Spleen (tissue), 11 donors: ENCODE results near the gene CPA5. TPM values are rescaled to one million over a fixed set of nuclear protein-coding genes. Genes with fewer than 3 reads are reported as not detected.

Experiments
- DNase-seq: peaks from one replicate; pipeline ENCODE4 v3.0.0-alpha.2; 2020
- H3K27ac ChIP-seq, 8 donors: fragments of 200-600 bp; sonication (generic) in 7 of 8; 1 replicate in 4 of 8; 2 replicates in 4 of 8; pipeline versions ENCODE4 v1.5.0 to v1.8.0; 2016 to 2021; ENCODE audit warnings: inconsistent platforms in 4 of 8, mild to moderate bottlenecking in 4 of 8, moderate library complexity in 1 of 8
- H3K27me3 ChIP-seq, 7 donors: fragments of 200-600 bp; sonication (generic) in 6 of 7; replicated peaks in 1 of 7; 1 replicate in 4 of 7; 2 replicates in 3 of 7; pipeline versions ENCODE4 v1.5.0 to v1.8.0; 2016 to 2021; ENCODE audit warnings: inconsistent platforms in 3 of 7, mild to moderate bottlenecking in 1 of 7
- H3K36me3 ChIP-seq, 6 donors: fragments of 200-600 bp; sonication (generic) in 5 of 6; 1 replicate in 4 of 6; 2 replicates in 2 of 6; pipeline versions ENCODE4 v1.5.0 to v1.8.0; 2016 to 2021; ENCODE audit warnings: inconsistent platforms in 2 of 6
- H3K4me1 ChIP-seq, 6 donors: fragments of 200-600 bp; sonication (generic) in 5 of 6; 1 replicate in 3 of 6; 2 replicates in 3 of 6; pipeline versions ENCODE4 v1.5.0 to v1.8.0; 2016 to 2021; ENCODE audit warnings: inconsistent platforms in 3 of 6
- H3K4me3 ChIP-seq, 8 donors: fragments of 200-600 bp; sonication (generic) in 7 of 8; 1 replicate in 4 of 8; 2 replicates in 4 of 8; pipeline versions ENCODE4 v1.5.0 to v1.8.0; 2016 to 2021; ENCODE audit warnings: inconsistent platforms in 4 of 8, mild to moderate bottlenecking in 4 of 8, moderate library complexity in 2 of 8
- H3K9me3 ChIP-seq, 8 donors: fragments of 200-600 bp; sonication (generic) in 7 of 8; 1 replicate in 4 of 8; 2 replicates in 4 of 8; pipeline versions ENCODE4 v1.5.0 to v1.8.0; 2016 to 2021; ENCODE audit warnings: inconsistent platforms in 4 of 8
- POLR2A ChIP-seq, 3 donors: fragments of 450-650 bp; IDR thresholded peaks; one replicate each; pipeline ENCODE4 v1.5.1; 2017; ENCODE audit warnings: antibody characterized with exemption in 3 of 3, mild to moderate bottlenecking in 1 of 3
- POLR2AphosphoS5 ChIP-seq, 3 donors: sonication (generic); formaldehyde crosslinking; IDR thresholded peaks; one replicate each; pipeline ENCODE4 v1.5.1; 2017; ENCODE audit warnings: antibody characterized with exemption in 3 of 3
- WGBS, 5 donors: extraction: QIAGEN DNeasy Blood & Tissue Kit in 3 of 5; methylation state at CpG; one replicate each; pipeline versions ENCODE4 v1.1.5 to v1.1.7; 2013 to 2018; 5-methylcytosine and 5-hydroxymethylcytosine counted together
- intact Hi-C: fragments of 100-400 bp; cut with DNase I; formaldehyde crosslinking; loops from one replicate; pipeline ENCODE4 v1.15.0; 2023; ENCODE audit warnings: low total_unique reads
- polyA plus RNA-seq, 3 donors: library from polyadenylated mRNA; stranded (reverse); fragments of 200-250 nt; gene quantifications; one replicate each; pipeline ENCODE4 v1.2.1, GENCODE V29; 2013
- total RNA-seq, 7 donors: library from RNA; depleted of rRNA in 3 of 7; stranded (reverse); fragments of >200 nt in 3 of 7; fragmentation: NEBNext Ultra II Directional in 4 of 7; extraction: Animal tissue kit (Norgen Biotek cat#: 25700) in 4 of 7; gene quantifications; one replicate each; pipeline versions ENCODE4 v1.1.0 to v1.2.1, GENCODE V29; 2016 to 2021
- TF ChIP-seq, protein P1 (sequence below), 11 experiments: fragments of 200-600 bp in 7 of 11; fragments of 450-650 bp in 4 of 11; sonication (generic) in 4 of 11; IDR thresholded peaks in 8 of 11; conservative IDR thresholded peaks in 3 of 11; 1 replicate in 7 of 11; 2 replicates in 4 of 11; pipeline versions ENCODE4 v1.4.0 to v1.8.0; 2016 to 2021; ENCODE audit warnings: antibody characterized with exemption in 11 of 11, inconsistent platforms in 4 of 11, mild to moderate bottlenecking in 1 of 11
- donor health status: healthy with polysubstance abuse.
- donor health status: DM: no; HTN: no; CAD: no; lungs with moderate emphysema.
- donor health status: DM: no; HTN: no; CAD: no.
- donor health status: Bipolar disorder and iron deficiency.
- donor health status: healthy.
- donor health status: DM: no; HTN: no; CAD: no.
- donor health status: DM: yes; HTN: yes; CAD: no.

Gene CPA5
- total and polyA plus RNA-seq, 10 donors, result 0.26 to 3.6 (median 0.45) TPM; not detected in 6

DNA sequence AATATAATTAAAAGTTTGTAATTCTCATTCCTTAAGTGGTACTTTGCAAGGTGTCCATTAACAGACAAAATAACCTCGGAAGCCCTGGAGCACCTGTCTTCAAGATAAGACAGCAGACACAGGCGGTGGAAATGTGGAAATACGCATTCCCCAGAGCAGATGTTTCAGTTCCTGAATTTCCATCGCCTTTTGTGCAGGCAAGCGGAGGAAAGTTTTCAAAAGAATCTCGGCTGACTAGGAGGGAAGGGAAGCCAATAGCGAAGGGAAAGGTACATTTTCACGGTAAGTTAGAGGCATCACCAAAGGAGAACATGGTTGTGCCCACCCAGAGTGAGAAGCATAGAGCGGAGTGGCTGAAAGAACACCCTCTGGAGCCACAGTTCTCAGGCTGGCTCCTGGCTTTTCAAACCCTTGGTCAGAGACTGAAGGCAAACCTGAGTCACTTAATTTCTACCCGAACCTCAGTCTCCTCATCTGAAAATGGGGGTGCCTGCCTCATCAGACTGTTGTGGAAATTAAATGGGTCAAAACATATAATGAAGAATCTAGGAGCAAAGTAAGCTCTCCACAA is 49.3 kb downstream of the CPA5 start:
- peaks cover 0 to 7% (median 3%) of the 10 kb centered on the region in 6 donors for H3K36me3 ChIP-seq
- H3K4me3 ChIP-seq, result no peak overlapping the region
- WGBS, 5 donors, result 36 to 60% (median 47%) methylated on average over 10 of the region's 10 CpGs
- peak overlapping the region in 5 of 8 donors; percentile 20 to 70 (median 37) for H3K27ac ChIP-seq
- H3K4me1 ChIP-seq, result peaks cover 0 to 21% (median 9%) of the 10 kb centered on the region in 6 donors
- H3K9me3 ChIP-seq, result peaks cover 0 to under 1% (median 0%) of the 10 kb centered on the region in 8 donors
- no peak for DNase-seq
- TF ChIP-seq, protein P1, sequence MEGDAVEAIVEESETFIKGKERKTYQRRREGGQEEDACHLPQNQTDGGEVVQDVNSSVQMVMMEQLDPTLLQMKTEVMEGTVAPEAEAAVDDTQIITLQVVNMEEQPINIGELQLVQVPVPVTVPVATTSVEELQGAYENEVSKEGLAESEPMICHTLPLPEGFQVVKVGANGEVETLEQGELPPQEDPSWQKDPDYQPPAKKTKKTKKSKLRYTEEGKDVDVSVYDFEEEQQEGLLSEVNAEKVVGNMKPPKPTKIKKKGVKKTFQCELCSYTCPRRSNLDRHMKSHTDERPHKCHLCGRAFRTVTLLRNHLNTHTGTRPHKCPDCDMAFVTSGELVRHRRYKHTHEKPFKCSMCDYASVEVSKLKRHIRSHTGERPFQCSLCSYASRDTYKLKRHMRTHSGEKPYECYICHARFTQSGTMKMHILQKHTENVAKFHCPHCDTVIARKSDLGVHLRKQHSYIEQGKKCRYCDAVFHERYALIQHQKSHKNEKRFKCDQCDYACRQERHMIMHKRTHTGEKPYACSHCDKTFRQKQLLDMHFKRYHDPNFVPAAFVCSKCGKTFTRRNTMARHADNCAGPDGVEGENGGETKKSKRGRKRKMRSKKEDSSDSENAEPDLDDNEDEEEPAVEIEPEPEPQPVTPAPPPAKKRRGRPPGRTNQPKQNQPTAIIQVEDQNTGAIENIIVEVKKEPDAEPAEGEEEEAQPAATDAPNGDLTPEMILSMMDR (IDR thresholded peaks at IDR 0.05 in 8 of 11, conservative IDR thresholded peaks at IDR 0.05 in 3 of 11), result no peak
- no peak for TF ChIP-seq POLR2A (IDR thresholded peaks at IDR 0.05)
- no peak for TF ChIP-seq POLR2AphosphoS5 (IDR thresholded peaks at IDR 0.05)
- intact Hi-C loops, result no loop called here
- no peaks in the 10 kb centered on the region for H3K27me3 ChIP-seq

DNA sequence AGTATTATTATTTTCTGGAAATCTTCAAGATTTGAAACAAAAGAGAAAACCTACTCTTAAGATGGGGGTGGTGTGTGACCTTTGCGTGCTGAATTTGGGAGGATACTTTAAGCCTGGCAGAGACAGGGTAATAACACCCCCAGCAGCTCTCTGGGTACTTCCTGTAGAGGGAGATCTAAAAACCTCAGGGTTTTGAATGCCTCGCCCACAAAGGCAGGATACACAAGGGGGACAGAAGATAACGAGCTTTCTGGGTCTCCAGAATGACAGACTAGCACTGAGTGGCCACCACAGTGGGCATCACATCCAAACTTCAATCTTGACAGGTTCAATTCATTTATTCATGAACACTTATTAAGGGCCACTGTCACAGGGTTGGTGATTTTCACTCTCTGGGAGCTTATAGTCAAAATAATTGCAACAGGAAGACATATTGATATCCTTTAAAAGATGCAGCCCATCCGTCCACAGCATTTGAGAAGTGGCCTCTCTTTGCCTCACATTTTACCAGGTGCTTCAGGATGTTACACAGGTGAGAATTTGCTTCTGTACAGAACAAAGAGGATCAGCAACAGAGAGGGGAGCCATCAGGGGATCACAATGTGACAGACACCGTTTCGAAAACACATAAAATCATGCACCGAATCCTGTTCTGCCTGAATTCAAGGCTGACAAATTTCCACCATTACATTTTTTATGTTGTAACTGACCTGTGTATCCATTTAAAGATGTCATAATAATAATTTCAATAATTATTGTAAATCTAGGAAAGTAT is 50.0 kb downstream of the CPA5 start:
- peak overlapping the region in 5 of 8 donors; percentile 20 to 70 (median 37) for H3K27ac ChIP-seq

DNA sequence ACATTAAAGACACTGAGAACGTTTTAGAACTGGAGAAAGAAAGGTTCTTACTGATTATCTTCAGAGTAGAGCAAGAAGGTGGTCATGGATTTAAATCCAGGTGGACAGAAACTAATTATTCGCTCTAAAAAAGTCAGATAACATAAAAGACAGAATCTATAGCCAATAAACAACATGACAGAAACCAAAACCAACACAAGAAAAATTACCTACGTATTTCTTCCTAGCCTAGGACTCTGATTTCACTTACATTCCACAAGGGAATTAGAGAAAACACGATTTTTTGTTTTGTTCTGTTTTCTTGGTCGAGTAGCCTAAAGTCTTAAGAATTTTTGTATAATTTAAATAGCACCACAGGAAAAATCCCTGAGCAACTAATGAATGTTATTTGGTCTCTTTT is 50.8 kb downstream of the CPA5 start:
- peaks cover 0 to 12% (median 3%) of the 10 kb centered on the region in 6 donors for H3K36me3 ChIP-seq
- no peak overlapping the region for H3K27ac ChIP-seq
- no peak for DNase-seq
- intact Hi-C loops, result no loop called here
- no peaks in the 10 kb centered on the region for H3K27me3 ChIP-seq
- peaks cover 0 to 21% (median 9%) of the 10 kb centered on the region in 6 donors for H3K4me1 ChIP-seq
- H3K9me3 ChIP-seq, result no peaks in the 10 kb centered on the region
- H3K4me3 ChIP-seq, result no peak overlapping the region
- WGBS, 5 donors, result 83 to 90% (median 88%) methylated on average over 5 of the region's 5 CpGs
- TF ChIP-seq POLR2A (IDR thresholded peaks at IDR 0.05), result no peak
- TF ChIP-seq, protein P1 (IDR thresholded peaks at IDR 0.05 in 8 of 11, conservative IDR thresholded peaks at IDR 0.05 in 3 of 11), result no peak
- no peak for TF ChIP-seq POLR2AphosphoS5 (IDR thresholded peaks at IDR 0.05)

More for the DNA sequence above, 50.0 kb downstream of the CPA5 start:
- TF ChIP-seq POLR2A (IDR thresholded peaks at IDR 0.05) (no peak), POLR2AphosphoS5 (IDR thresholded peaks at IDR 0.05) (no peak)
- TF ChIP-seq, protein P1 (IDR thresholded peaks at IDR 0.05 in 8 of 11, conservative IDR thresholded peaks at IDR 0.05 in 3 of 11), result no peak
- Histone ChIP-seq H3K4me1 (peaks cover 0 to 21% (median 9%) of the 10 kb centered on the region in 6 donors), H3K4me3 (no peak overlapping the region), H3K27me3 (no peaks in the 10 kb centered on the region), H3K36me3 (peaks cover 0 to 7% (median 3%) of the 10 kb centered on the region in 6 donors), H3K9me3 (no peaks in the 10 kb centered on the region)
- intact Hi-C loops, result no loop called here
- WGBS, 5 donors, result 39 to 51% (median 46%) methylated on average over 7 of the region's 7 CpGs
- no peak for DNase-seq

DNA sequence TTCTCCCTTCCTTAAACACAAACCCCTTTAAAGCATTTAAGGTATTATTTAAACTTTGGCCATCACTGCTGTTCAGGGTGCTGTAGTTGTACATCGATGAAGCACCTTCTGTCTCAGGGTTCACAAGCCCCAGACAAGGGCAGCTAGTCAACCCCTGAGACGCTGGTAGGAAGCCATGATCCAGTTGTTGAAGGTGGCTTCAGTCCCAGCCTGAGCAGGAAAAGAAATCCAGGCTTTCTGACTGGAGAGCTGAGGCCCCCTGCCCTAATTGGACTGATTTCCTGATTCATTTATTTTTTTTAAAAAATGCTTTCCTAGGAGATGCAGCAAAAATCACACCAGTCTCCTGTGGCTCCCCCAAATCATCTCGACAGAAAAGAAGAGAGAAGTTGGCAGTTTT is 51.5 kb downstream of the CPA5 start:
- no peak for DNase-seq
- Histone ChIP-seq H3K27ac (no peak overlapping the region), H3K27me3 (no peaks in the 10 kb centered on the region), H3K4me3 (no peak overlapping the region), H3K4me1 (peaks cover 0 to 21% (median 9%) of the 10 kb centered on the region in 6 donors), H3K36me3 (peaks cover 0 to 17% (median 3%) of the 10 kb centered on the region in 6 donors), H3K9me3 (no peaks in the 10 kb centered on the region)
- WGBS, 5 donors, result 68 to 82% (median 76%) methylated on average over 3 of the region's 3 CpGs
- TF ChIP-seq POLR2A (IDR thresholded peaks at IDR 0.05), result no peak
- intact Hi-C loops, result no loop called here
